A549 (cell line): ENCODE results near the gene TMEM30B.

ENCODE experiments used
- BCL3 ChIP-seq: fragments of >200 bp; sonication (Bioruptor Twin); formaldehyde crosslinking; IDR thresholded peaks from 3 replicates; pipeline ENCODE4 v1.6.1; 2016
- CTCF ChIP-seq: fragments of >200 bp; sonication (Bioruptor Twin); formaldehyde crosslinking; IDR thresholded peaks from 3 replicates; pipeline ENCODE4 v1.5.1; 2016
- EHMT2 ChIP-seq: fragments of 200-600 bp; sonication (generic); IDR thresholded peaks from 2 replicates; pipeline ENCODE4 v1.6.1; 2016; ENCODE audit warnings: antibody characterized with exemption, low read depth, mild to moderate bottlenecking, moderate library complexity
- ESRRA ChIP-seq: fragments of 150-350 bp; IDR thresholded peaks from 2 replicates; pipeline ENCODE4 v1.6.1; 2014; ENCODE audit warnings: mild to moderate bottlenecking, low read length, borderline replicate concordance
- HDAC2 ChIP-seq: fragments of 200-600 bp; sonication (generic); IDR thresholded peaks from 2 replicates; pipeline ENCODE4 v1.6.1; 2016
- MYC ChIP-seq: IDR thresholded peaks from 2 replicates; pipeline ENCODE4 v1.6.1; 2012; ENCODE audit warnings: mild to moderate bottlenecking, inconsistent platforms, low read length, improper control_type of control experiment, borderline replicate concordance
- POLR2A ChIP-seq: IDR thresholded peaks from 2 replicates; pipeline ENCODE4 v1.6.1; 2012; ENCODE audit warnings: mild to moderate bottlenecking, low read length
- RAD21 ChIP-seq, 2 experiments: fragments of >200 bp in 1 of 2; sonication (Bioruptor Twin) in 1 of 2; formaldehyde crosslinking in 1 of 2; IDR thresholded peaks in 1 of 2; conservative IDR thresholded peaks in 1 of 2; 2 replicates in 1 of 2; 3 replicates in 1 of 2; pipeline ENCODE4 v1.6.1; 2012 to 2018; ENCODE audit warnings: inconsistent platforms in 1 of 2
- RCOR1 ChIP-seq: fragments of 150-350 bp; IDR thresholded peaks from 2 replicates; pipeline ENCODE4 v1.6.1; 2014; ENCODE audit warnings: antibody characterized with exemption, low read length, low read depth

GRCh38 chr14:61297581-61297980, 16.4 kb upstream of the TMEM30B start:
- TF ChIP-seq RAD21 (conservative IDR thresholded peaks at IDR 0.05 in 1 of 2, IDR thresholded peaks at IDR 0.05 in 1 of 2) (no peak), CTCF (no peak), EHMT2 (no peak), HDAC2 (no peak), MYC (no peak), POLR2A (no peak), RCOR1 (no peak), ESRRA (no peak), BCL3 (no peak)
